Type B pancreatic cell (in vitro differentiated cells): ENCODE data around the gene AP2B1. TPM values are rescaled to one million over a fixed set of nuclear protein-coding genes. Genes with fewer than 3 reads are reported as not detected.
A peak's percentile ranks its signal among the peaks of the same experiment; 100 is the strongest.

Experiments used
- DNase-seq: peaks from one replicate; pipeline ENCODE4 v3.0.0; 2021; ENCODE audit warnings: mixed read lengths; ENCODE audit not compliant: unreplicated experiment; ENCODE audit errors: extremely low spot score
- H3K27ac Mint-ChIP-seq: 2 replicates; pipeline ENCODE4 v1.8.0; 2021; ENCODE audit warnings: mild to moderate bottlenecking, mixed read lengths
- H3K27me3 Mint-ChIP-seq: 2 replicates; pipeline ENCODE4 v1.8.0; 2021; ENCODE audit warnings: mixed read lengths
- H3K36me3 Mint-ChIP-seq: 2 replicates; pipeline ENCODE4 v1.8.0; 2021; ENCODE audit warnings: mixed read lengths
- H3K4me1 Mint-ChIP-seq: one replicate; pipeline ENCODE4 v1.8.0; 2021; ENCODE audit warnings: mixed read lengths; ENCODE audit not compliant: unreplicated experiment
- H3K4me3 Mint-ChIP-seq: 2 replicates; pipeline ENCODE4 v1.8.0; 2021; ENCODE audit warnings: mild to moderate bottlenecking, mixed read lengths
- H3K9me3 Mint-ChIP-seq: 2 replicates; pipeline ENCODE4 v1.8.0; 2021; ENCODE audit warnings: mixed read lengths
- CTCF ChIP-seq: fragments of 200-600 bp; sonication (generic); conservative IDR thresholded peaks from 2 replicates; pipeline ENCODE4 v1.5.0; 2021; ENCODE audit warnings: antibody characterized with exemption, mild to moderate bottlenecking
- long read RNA-seq: library from polyadenylated mRNA; unstranded; transcript quantifications from one replicate; pipeline ENCODE4 v2.0.0, GENCODE V29; 2020
- total RNA-seq: library from RNA; stranded (reverse); gene quantifications from 2 replicates; pipeline ENCODE4 v1.2.1, GENCODE V29; 2021; ENCODE audit warnings: low replicate concordance

The AP2B1 gene
- 120 and 165 TPM in 2 replicates for total RNA-seq
- long read RNA-seq, full-length matches to known transcripts: 20 of 61 reads
- long read RNA-seq, partial matches to known transcripts: 19 of 61 reads
- long read RNA-seq, other reads (novel, unspliced or antisense): 22 of 61 reads

- peak within 1 kb of the TSS; percentile 100 for H3K27ac Mint-ChIP-seq
- H3K36me3 Mint-ChIP-seq: no peaks in the 10 kb centered on the region
- H3K4me1 Mint-ChIP-seq: peaks cover 24% of the 10 kb centered on the region
- peak within 1 kb of the TSS; percentile 99 for H3K4me3 Mint-ChIP-seq
- peak; percentile 97 for DNase-seq
- no peak for TF ChIP-seq CTCF
- peaks cover 23% of the 10 kb centered on the region for H3K27me3 Mint-ChIP-seq
- H3K9me3 Mint-ChIP-seq: no peaks in the 10 kb centered on the region
These were observed at the start of gene AP2B1 for GRCh38 chr17:35587074-35587961. Gene AP2B1, plus strand, starts transcription at chr17:35587322. Its CDS starts 6,709 bp downstream, at chr17:35594031.

DNA sequence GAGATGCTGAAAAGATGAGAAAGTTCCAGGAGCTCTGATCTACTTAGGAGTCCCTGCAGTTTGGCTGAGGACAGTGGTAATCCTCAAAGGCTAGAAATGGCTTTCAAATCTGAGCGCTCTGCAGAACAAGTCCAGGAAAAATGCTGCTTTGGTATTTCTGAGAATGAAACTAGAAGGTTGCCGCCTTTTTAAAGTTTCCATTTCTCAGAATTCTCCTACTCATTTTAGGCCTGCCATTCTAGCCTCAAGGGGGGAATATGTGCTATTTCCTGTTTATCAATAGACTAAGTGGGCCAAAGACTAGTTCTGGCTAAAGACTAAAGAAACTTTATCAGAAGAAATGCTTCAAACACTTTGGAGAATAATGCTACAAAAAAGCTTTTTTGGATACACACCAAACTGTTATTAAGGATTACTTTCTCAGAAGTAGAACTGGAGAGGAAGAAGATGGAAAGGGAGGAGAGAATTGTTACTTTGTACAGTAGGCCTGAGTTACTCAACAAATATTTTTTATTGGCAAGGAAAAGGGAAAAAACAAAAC is 49.5 kb upstream of the AP2B1 start, which contains the start of gene SLFN12L:
Gene SLFN12L, minus strand, starts transcription at position 78 of the 541 bp plus-strand sequence. CDS start 15,314 bp downstream, outside the sequence.
- no peak for DNase-seq
- Mint-ChIP-seq H3K4me3 (no peak within 1 kb of the TSS), H3K9me3 (no peaks in the 10 kb centered on the region), H3K4me1 (no peaks in the 10 kb centered on the region), H3K36me3 (no peaks in the 10 kb centered on the region), H3K27me3 (peaks cover 28% of the 10 kb centered on the region), H3K27ac (no peak within 1 kb of the TSS)
- TF ChIP-seq CTCF: no peak

DNA sequence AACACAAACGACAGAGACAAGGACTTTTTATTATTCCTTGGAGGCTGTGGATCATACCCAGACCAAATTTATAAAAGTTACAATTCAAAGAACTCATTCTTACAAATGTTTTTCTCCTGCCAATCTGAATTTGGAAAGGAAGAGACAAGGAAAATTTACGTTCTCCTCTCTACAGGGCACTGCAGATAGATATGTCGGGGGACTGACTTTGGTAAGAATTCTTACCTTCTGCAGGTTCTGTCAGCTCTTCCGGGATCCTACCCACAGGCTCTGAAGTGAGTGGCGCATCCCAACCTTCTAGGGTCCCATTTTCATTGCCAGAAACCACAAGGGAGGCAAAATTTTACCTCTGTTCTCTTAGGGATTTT is 47.5 kb upstream of the AP2B1 start:
- Mint-ChIP-seq H3K36me3 (no peaks in the 10 kb centered on the region), H3K27ac (no peak overlapping the region), H3K9me3 (no peaks in the 10 kb centered on the region), H3K4me1 (no peaks in the 10 kb centered on the region), H3K27me3 (peaks cover 38% of the 10 kb centered on the region), H3K4me3 (no peak overlapping the region)
- no peak for DNase-seq
- peak; percentile 28 for TF ChIP-seq CTCF

DNA sequence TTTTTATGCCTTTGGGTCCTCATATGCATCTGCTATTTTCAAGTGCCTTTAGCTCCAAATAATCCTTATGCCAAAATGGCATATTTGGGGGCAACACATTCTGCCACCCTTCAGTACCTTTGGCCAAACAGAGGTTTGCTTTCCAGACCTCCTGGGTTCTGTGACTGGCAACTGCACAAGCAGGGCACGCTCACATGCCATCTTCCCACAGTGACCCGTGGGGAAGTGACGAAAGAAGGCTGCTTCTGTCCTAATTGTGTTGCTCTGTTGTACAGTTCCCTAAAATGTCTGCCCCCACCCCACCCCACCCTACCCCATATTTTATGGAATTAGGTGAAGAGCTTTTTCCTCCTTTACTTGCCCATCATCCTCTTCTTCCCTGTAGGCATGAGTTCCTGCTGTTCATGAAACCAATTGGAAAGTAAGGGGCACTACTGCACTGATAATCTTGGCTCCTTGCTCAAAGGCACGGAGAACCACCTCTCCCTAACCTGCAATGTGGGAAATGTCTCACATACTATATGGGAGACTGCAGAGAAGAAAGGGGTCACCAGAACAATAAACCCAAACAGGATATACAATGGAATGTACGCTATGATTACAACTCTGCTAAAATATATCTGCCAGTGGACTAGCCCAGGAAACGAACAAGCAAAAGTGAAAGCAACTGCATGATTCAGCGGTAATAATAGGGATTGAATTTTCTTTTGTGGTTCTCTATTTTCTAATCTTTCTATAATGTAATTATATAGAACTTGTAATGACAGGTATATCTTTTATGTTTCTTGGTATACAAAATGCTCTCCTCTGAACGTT is 46.3 kb upstream of the AP2B1 start:
- DNase-seq: no peak
- Mint-ChIP-seq H3K4me1 (no peaks in the 10 kb centered on the region), H3K4me3 (no peak overlapping the region), H3K36me3 (no peaks in the 10 kb centered on the region), H3K9me3 (no peaks in the 10 kb centered on the region), H3K27ac (no peak overlapping the region), H3K27me3 (peaks cover 47% of the 10 kb centered on the region)
- TF ChIP-seq CTCF: no peak

- Mint-ChIP-seq H3K4me3 (no peak overlapping the region), H3K4me1 (no peaks in the 10 kb centered on the region), H3K9me3 (no peaks in the 10 kb centered on the region), H3K36me3 (no peaks in the 10 kb centered on the region), H3K27ac (no peak overlapping the region), H3K27me3 (peaks cover 53% of the 10 kb centered on the region)
- no peak for DNase-seq
- no peak for TF ChIP-seq CTCF
These were observed 45.7 kb upstream of the AP2B1 start for GRCh38 chr17:35541434-35541833.
